KBM-7 (cell line): ENCODE data around the gene DCTN4.
A peak's percentile ranks its signal among the peaks of the same experiment; 100 is the strongest.

Source experiments
- DNase-seq: peaks from one replicate; pipeline ENCODE4 v3.0.0-alpha.2; 2015
- in situ Hi-C: fragments of 300-500 bp; cut with MboI; formaldehyde crosslinking; loops from 2 replicates; pipeline ENCODE4 v1.14.3; 2020; ENCODE audit warnings: low sequenced_read_pairs, low pct_unique_long_range_greater_than_20kb, mixed read lengths

DCTN4 gene

DNA sequence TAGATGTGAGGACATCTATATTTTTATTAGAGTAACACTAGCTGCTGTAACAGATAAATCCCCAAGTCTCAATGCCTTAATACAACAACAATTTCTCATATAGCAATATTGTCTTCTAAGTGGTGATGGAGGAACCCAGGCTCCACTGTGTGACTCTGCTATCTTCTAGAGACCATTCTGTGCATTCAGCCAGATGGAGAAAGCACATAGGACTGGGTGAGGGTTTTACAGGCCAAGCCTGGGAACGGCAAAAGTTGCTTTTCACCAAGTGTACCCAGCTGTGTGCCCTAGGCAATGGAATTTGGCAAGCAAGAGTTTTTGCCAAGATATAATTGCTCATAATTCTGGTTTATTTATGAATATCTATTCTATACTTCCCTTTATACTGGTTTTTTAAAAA is 69.7 kb downstream of the DCTN4 start:
- in situ Hi-C loops = no loop called here
- no peak for DNase-seq

GRCh38 chr5:150676578-150676977 is 82.2 kb downstream of the DCTN4 start:
- in situ Hi-C loops = no loop called here
- DNase-seq = no peak

GRCh38 chr5:150675069-150675468 is 83.7 kb downstream of the DCTN4 start:
- in situ Hi-C loops = no loop called here

DNA sequence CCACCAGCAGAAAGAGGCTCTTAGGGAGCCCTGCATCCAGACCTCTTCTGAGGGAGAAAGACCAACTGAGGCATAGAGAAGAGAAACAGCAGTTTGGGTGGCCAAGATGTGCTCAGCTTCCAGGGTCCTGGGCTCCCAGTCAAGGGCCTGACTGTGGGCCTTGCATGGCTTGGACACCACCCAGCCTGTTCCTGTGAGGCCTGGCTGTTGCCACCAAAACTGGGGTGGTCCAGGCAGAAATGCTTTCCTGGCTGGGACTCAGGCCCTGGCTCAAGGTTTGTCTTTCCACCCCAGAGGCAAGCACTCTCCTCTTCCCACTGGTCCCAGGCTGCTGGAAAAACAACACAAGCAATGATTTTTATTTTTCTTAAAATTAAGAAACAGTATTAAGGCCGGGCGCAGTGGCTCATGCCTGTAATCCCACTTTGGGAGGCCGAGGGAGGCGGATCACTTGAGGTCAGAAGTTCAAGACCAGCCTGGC is 84.4 kb downstream of the DCTN4 start:
- DNase-seq = no peak
- in situ Hi-C loops = no loop called here

More at GRCh38 chr5:150675069-150675468, 83.7 kb downstream of the DCTN4 start:
- no peak for DNase-seq

- in situ Hi-C loops = no loop called here
- no peak for DNase-seq
Observed at GRCh38 chr5:150672884-150673275, 85.9 kb downstream of the DCTN4 start.

DNA sequence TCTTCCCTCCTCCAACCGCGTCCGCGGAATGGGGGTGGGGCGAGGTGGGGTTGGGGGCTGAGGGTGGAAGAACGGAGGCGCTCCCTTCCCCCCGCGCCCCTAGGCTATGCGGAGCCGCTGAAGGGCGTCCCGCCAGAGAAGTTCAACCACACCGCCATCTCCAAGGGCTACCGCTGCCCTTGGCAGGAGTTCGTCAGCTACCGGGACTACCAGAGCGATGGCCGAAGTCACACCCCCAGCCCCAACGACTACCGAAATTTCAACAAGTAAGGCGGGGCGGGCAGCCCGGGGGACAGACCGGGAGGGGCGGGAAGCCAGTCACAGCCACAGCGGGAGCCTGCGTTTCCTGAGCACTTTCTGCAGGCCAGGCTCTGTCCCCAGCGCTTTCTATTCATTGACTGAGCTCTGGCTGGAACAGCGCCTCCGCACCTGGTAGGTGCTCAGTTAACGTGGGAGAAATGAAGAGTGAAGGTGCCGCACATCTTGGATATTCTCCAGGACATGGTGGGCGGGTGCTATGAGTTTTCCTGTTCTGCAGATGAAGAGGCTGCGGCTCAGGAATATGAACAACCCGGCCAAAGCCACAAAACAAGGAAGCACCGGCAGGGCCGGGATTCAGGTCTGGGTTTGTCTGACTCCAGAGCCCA is 86.5 kb downstream of the DCTN4 start:
- DNase-seq = peak; percentile 70
- in situ Hi-C loops = no loop called here

DNA sequence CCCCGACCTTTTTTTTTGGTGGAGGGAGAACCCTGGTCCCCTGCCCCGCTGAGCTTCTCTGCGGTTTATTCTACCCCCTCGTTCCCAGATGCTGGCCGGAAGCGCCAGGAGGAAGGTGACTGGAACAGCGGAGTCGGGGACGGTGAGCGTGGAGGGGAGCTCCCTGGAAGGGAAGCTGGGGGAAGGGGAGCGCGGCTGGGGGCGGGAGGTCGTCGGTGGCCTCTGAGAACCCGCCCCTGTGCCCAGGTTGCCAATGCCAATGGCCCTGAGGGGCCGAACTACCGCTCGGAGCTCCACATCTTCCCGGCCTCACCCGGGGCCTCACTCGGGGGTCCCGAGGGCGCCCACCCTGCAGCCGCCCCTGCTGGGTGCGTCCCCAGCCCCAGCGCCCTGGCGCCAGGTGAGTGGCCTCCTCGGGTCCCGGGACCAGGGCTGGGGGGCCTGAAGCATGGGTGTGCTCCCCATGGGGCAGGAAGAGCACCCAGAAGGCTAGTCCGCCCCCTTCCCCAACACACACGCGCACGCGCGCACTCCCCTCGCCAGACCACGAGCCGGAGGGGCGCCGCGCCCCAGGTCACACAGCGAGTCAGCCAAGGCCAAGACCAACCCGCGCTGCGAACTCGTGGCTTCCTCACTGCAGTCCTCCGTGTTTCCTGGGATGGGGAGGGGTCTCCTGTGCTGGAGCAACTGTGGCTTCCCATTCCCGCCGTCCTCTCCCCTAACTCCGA is 87.1 kb downstream of the DCTN4 start:
- peak; percentile 51 for DNase-seq
- in situ Hi-C loops = no loop called here

DNA sequence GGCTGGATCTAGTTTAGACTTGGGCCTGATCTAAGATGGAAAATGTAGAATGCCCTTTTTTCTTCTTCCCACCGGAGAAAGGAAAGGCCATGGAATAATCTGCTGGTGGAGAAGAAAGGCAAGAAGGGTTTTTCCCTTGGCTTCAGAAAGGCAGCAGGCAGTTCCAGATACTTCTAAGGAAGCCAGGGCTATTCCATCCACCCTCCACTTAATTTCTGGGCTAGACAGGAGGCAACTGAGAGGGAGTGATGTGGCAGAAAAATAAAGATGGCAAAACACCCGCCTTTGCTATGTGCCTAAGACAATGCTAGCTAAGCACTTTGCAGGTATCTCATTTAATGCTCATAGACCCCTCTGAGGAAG is 87.9 kb downstream of the DCTN4 start:
- in situ Hi-C loops = no loop called here
- DNase-seq = no peak

DNA sequence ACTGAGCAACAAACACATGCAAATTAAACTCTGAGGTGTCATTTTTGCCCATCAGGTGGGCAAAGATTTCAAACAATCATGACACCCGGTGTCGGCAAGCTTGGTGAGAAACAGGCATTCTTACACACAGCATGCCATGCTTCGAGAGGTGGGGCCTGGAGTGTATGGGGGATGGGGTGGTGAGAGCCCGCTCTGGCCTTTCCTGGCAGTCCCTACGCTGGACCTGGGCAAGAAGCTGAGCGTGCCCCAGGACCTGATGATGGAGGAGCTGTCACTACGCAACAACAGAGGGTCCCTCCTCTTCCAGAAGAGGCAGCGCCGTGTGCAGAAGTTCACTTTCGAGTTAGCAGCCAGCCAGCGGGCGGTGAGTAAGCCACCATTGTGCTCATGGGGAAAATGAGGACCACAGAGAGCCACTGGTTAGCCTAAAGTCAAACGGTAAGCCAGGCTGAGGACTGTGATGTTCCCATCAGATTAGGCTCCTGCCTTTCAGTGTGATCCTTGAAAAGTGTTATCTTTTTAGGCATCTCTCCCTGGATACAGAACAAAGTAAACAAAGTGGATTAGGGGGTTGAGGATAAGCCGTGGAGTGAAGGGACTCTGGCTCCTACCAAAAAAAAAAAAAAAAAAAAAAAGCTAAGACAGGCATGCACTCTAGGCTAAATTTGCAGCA is 88.4 kb downstream of the DCTN4 start:
- in situ Hi-C loops = no loop called here
- DNase-seq = no peak

DNA sequence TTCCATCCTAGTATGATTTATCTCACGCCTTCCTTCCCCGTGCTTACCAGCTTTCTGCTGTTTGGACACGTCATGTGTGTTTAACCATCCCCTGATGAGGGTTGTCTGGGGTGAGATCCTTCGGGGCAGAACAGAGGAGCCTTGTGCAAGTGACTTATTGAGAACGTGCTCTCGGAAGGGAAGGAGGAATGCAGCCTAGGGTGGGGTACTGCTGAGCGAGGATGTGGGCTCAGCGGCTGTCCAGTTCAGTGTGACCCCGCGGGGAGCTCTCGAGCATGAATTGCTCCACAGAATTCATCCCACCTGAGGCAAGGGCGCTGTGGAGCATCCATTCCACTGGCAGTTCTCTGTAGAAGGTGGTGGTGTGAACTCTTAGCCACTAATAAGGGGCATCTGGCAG is 93.8 kb downstream of the DCTN4 start:
- in situ Hi-C loops = no loop called here
- DNase-seq = no peak

DNA sequence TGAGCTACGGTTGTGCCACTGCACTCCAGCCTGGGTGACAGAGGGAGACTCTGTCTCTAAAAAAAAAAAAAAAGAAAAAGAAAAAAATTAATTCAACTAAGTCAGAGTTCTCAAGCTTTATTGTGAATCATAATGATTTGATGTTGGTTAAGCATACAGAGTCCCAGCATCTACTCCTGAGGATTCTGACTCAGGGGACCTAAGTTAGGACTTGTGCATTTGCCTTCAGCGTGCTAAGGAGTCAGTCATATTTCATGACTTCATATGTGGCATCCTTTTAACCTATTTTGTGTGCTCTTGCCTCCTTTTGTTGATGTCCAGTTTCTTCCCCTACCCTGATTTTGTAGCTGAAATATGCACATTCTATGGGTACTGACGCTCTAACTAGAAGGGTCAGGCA is 94.9 kb downstream of the DCTN4 start:
- DNase-seq = no peak
- in situ Hi-C loops = no loop called here

DNA sequence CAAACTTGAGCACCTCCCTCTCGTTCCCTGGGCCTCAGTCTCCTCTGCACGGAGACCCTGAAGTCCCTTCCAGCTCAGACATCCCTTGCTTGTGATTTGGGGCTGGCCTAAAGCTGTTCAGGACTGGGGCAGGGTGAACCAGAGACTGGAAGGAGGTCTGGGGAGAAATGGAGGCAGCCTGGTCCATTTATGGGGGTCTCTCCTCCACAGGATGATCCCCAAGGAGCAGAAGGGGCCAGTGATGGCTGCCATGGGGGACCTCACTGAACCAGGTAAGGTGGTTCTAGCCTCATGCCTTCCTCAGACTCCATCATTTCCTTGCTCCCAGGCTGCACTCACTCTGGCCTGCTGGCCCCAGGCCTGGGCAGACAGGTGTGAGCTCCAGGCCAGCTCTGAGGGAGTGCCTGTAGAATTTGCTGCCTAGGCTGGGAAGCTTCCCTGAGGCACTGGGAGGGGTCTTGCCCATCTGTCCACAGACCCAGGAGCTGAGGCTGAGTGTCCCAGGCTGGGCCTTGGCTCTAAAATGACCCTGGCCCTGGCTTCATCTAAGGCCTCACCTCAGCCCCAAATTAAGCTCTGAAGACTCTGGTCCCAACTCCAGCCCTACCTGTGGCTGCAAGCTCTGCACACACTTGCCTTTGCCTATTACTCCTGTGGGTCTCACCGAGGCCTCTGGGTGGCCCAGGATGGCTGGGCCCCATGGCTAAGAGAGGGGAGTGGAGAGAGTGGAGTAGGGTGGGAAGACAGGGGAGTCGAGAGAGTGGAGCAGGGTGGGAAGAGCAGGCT is 95.9 kb downstream of the DCTN4 start:
- in situ Hi-C loops = no loop called here
- no peak for DNase-seq

GRCh38 chr5:150661821-150662596 is 96.8 kb downstream of the DCTN4 start:
- no peak for DNase-seq
- in situ Hi-C loops = no loop called here

DNA sequence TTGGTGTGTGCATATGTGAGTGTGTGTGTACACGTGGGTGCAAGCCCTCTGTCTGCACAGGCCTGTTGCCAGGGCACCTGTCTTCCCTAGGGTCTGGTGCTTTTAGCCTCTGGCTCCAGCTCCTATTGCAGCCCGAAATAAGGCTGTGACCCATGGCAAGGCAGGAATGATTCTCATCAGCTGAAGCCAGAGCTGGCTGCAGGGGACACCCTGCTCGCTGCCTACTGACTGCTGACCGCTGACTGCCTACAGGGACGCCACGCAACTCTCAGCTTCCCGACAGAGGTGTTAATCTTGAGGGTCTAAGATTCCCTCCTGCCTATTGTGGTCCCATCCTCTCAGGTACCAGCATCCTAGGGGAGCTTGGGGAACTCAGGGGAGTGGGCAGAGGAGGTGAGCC is 97.7 kb downstream of the DCTN4 start, which contains the start of gene MYOZ3:
Gene MYOZ3, plus strand, starts transcription at position 166 of the 400 bp plus-strand sequence. CDS start 1,691 bp downstream, outside the sequence.
- in situ Hi-C loops = no loop called here
- no peak for DNase-seq

- no peak for DNase-seq
- in situ Hi-C loops = no loop called here
Observed at GRCh38 chr5:150660108-150660831, 98.5 kb downstream of the DCTN4 start.

- in situ Hi-C loops = loop anchor here (10.0 kb wide), 1 partner anchor 95 kb away; no protein-coding TSS in a partner anchor
- DNase-seq = no peak
Observed at GRCh38 chr5:150659360-150660107, 99.3 kb downstream of the DCTN4 start.

DNA sequence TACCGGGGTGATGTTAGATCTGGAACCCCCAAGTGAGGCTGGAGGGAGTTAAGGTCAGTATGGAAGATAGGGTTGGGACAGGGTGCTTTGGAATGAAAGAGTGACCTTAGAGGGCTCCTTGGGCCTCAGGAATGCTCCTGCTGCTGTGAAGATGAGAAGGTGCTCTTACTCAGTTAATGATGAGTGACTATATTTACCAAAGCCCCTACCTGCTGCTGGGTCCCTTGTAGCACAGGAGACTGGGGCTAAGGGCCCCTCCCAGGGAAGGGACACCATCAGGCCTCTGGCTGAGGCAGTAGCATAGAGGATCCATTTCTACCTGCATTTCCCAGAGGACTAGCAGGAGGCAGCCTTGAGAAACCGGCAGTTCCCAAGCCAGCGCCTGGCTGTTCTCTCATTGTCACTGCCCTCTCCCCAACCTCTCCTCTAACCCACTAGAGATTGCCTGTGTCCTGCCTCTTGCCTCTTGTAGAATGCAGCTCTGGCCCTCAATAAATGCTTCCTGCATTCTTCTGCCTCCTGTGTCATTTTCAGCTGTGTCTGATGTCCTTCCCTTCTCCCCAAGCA is 100.0 kb downstream of the DCTN4 start:
- in situ Hi-C loops = loop anchor here (10.0 kb wide), 1 partner anchor 94 kb away; no protein-coding TSS in a partner anchor
- no peak for DNase-seq
